Tongue (tissue), 3 donors: ENCODE data around the gene FAHD2B. TPM values are rescaled to one million over a fixed set of nuclear protein-coding genes. Genes with fewer than 3 reads are reported as not detected.
"Not testable (repeated sequence)": the region's sequence is repeated elsewhere in the genome, so short reads cannot be mapped to it uniquely, and the experiment has no call there.

Experiments used
- DNase-seq: peaks from one replicate; pipeline ENCODE4 v3.0.0-alpha.2; 2015
- small RNA-seq: library from RNA; depleted of rRNA; stranded (forward); fragments of <200 nt; gene quantifications from one replicate; pipeline ENCODE3, GENCODE V24; 2014; ENCODE audit warnings: low replicate concordance
- total RNA-seq: library from RNA; depleted of rRNA; stranded (reverse); fragments of >200 nt; gene quantifications from one replicate; pipeline ENCODE4 v1.2.3, GENCODE V29; 2014

FAHD2B gene
- total RNA-seq, 1 donor from 2014 or later = 15.9 TPM

DNA sequence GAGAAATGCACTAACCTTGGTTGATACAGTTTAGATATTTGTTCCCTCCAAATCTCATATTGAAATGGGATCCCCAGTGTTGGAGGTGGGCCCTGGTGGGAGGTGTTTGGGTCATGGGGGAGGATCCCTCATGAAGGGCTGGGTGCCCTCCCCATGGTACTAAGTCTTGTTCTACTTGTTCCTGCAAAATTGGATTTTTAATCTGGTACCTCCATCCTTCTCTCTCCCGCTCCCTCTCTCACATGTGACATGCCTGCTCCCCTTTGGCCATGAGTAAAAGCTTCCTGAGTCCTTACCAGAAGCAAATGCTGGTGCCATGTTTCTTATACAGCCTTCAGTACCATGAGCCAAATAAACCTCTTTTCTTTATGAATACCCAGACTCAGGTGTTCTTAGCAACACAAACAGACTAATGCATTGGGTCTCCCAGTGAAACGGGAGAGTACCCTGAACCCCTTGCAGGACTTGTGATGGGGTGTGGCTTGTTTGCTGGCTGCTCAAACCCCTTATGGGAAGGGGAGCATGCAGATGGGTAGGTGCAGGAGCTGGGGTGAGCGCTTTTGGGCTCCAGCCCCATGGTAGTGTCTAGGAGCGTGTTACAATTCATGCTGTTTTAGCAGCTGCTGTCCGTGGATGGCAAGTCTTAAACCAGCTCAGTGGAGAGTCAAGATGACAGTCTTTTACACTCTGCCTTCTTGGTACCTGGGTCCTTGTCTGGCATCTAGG is 27.2 kb downstream of the FAHD2B start:
- DNase-seq = no peak

DNA sequence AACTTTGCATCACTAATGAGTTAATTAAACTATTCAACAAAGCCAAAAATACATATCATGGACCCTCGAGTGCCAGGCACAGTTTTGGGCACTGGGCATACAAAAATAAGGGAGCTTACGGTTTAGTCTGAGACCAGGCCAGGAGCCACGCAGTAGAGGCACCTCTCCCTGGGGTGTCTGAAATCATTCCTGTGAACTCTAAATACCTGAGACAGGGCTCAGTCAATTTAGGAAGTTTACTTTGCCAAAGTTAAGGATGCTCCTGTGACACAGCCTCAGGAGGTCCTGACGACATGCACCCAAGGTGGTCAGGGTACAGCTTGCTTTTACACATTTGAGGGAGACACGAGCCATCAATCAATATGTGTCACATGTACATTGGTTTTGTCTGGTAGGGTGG is 28.7 kb downstream of the FAHD2B start:
- not testable (repeated sequence) for DNase-seq

DNA sequence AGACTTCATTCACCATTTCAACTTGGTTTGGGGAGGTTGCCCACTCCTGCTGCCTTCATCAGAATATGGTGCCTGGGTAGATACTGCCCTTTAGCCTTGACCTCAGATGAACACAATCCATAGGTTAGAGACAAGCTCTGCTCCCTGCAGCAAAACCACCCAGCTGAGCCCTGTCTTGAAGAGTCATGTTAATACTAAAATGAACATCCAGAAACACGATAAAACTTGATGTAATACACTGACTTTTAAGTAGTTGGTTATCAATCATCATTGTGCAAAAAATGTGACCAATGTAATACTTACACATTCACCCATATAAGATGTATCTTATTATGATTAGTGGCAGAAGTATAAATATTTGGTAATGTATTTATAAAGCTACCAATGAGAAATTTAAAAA is 32.7 kb downstream of the FAHD2B start:
- not testable (repeated sequence) for DNase-seq

DNA sequence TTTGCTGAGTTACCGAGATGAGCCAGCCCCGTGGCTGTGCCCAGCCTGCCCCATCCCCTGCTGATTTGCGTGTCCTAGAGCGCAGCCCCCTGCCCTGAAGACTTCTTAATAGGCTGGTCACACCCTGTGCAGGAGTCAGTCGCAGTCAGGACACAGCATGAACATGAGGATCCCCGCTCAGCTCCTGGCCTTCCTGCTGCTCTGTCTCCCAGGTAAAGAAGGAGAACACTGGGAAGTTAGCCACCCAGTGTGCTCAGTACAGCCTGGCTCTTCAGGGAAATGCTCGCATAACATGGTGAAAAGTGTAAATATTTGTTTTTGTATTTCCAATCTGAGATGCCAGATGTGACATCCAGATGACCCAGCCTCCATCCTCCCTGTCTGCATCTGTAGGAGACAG is 34.9 kb downstream of the FAHD2B start:
- DNase-seq = not testable (repeated sequence)

DNA sequence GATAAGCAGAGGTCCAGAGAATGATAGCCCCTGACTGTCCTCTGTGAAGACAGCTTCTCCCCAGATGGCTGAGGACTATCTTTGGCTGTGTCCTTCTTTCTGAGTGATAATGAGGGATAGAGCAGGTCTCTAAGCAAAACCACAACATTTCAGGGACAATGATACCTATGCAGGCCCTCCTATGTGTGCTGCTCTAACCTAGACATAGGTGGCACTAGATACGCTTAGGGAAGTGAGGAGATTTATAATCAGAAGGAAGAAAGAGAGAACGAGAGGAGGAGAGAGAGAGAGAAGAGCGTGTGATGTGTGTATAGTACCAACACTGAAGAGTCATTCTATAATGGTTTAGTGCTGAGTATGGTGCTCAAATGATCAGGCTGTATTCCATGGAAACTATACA is 38.5 kb downstream of the FAHD2B start:
- not testable (repeated sequence) for DNase-seq

DNA sequence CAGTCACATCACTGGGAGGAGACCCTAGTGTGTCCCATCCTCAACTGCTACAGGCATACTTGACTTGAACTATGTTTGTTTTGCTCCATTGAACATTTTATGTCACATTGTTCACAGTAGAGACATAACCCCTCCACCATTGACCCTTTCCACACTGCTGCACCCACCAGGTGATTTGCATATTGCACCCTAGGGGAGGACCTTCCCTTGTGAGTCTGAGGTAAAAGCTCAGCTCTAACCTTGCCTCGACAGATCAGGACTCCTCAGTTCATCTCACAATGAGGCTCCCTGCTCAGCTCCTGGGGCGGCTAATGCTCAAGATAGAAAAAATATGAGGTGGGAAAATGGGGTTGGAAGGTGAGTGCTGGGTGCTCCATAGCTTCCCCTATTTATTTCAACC is 44.6 kb downstream of the FAHD2B start:
- DNase-seq = not testable (repeated sequence)

DNA sequence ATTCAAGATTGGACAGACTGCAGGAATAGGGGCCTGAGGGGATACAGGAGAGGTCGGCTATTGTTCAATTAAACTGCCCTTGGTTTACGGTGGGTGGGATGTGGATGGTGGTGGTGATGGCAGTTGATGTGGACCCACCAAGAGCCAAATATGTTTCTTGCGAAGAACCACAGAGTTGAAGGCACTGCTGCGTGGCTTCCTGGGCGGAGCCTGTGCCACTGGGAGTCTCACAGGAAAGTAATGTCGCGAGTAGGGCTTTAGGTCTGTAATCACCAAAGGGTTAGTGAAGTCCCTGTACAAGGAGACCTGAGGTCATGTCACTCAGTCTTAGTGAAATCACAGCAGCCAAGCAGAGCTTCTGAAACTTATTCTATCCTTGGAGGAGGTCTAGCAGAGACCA is 46.2 kb downstream of the FAHD2B start:
- DNase-seq = not testable (repeated sequence)

DNA sequence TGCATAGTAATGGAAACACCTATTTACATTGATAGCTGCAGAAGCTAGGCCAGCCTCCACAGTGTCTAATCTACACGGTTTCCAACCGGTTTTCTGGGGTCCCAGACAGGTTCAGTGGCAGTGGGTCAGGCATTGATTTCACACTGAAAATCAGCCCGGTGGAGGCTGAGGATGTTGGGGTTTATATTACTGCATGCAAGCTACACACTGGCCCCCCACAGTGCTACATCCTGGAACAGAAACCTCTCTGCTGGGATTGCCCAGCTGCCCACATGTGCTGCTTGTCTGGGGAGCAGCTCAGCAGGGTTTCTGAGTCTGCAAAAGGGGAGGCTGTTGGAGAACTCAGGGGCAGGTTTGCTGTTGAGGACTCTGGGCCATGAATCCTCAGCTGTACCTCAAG is 48.0 kb downstream of the FAHD2B start:
- DNase-seq = not testable (repeated sequence)

DNA sequence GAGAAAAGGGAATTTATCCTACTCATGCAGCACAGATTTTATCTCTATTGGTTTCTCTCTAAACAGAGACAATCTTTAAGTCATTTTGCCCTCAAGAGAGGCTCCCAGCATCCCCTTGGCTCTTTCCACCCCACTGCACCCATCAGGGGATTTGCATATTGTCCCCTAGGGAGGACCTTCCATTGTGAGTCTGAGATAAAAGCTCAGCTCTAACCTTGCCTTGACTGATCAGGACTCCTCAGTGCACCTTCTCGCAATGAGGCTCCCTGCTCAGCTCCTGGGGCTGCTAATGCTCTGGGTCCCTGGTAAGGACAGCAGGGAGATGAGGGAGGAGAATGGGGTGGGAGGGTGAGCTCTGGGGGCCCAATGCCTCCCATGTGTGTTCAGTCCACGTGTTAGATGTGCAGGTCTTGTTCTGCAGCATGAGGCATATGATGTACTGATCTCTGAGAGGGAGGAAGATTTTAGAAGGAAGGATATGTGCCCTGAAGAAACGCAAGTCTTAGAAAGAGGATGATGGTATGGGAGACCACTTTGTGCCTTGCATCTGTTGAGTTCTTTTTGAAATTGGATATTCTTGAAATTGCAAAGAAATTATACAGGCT is 48.7 kb downstream of the FAHD2B start:
- DNase-seq = not testable (repeated sequence)

Small RNA genes within 50 kb of the gene (small RNA-seq; reads per million reads assigned to genes)
- gene AC018892.1 (not detected), gene IGKV1OR2-3 (not detected), gene IGKV2OR2-2 (not detected), gene RN7SL313P (not detected)

Other genes with a start within 250 kb of the FAHD2B start
- gene ANKRD39, start 236.9 kb downstream of the FAHD2B start, total RNA-seq = 12.0 TPM
- 52.2 TPM for gene SEMA4C, start 224.8 kb downstream of the FAHD2B start, total RNA-seq
- not detected for gene FAM178B, start 108.3 kb downstream of the FAHD2B start, total RNA-seq
- 94.4 TPM for gene ANKRD36, start 18.3 kb upstream of the FAHD2B start, total RNA-seq